ENCODE data around the gene TUT4.

Gene TUT4, protein sequence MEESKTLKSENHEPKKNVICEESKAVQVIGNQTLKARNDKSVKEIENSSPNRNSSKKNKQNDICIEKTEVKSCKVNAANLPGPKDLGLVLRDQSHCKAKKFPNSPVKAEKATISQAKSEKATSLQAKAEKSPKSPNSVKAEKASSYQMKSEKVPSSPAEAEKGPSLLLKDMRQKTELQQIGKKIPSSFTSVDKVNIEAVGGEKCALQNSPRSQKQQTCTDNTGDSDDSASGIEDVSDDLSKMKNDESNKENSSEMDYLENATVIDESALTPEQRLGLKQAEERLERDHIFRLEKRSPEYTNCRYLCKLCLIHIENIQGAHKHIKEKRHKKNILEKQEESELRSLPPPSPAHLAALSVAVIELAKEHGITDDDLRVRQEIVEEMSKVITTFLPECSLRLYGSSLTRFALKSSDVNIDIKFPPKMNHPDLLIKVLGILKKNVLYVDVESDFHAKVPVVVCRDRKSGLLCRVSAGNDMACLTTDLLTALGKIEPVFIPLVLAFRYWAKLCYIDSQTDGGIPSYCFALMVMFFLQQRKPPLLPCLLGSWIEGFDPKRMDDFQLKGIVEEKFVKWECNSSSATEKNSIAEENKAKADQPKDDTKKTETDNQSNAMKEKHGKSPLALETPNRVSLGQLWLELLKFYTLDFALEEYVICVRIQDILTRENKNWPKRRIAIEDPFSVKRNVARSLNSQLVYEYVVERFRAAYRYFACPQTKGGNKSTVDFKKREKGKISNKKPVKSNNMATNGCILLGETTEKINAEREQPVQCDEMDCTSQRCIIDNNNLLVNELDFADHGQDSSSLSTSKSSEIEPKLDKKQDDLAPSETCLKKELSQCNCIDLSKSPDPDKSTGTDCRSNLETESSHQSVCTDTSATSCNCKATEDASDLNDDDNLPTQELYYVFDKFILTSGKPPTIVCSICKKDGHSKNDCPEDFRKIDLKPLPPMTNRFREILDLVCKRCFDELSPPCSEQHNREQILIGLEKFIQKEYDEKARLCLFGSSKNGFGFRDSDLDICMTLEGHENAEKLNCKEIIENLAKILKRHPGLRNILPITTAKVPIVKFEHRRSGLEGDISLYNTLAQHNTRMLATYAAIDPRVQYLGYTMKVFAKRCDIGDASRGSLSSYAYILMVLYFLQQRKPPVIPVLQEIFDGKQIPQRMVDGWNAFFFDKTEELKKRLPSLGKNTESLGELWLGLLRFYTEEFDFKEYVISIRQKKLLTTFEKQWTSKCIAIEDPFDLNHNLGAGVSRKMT (N-terminal part only)

DNA sequence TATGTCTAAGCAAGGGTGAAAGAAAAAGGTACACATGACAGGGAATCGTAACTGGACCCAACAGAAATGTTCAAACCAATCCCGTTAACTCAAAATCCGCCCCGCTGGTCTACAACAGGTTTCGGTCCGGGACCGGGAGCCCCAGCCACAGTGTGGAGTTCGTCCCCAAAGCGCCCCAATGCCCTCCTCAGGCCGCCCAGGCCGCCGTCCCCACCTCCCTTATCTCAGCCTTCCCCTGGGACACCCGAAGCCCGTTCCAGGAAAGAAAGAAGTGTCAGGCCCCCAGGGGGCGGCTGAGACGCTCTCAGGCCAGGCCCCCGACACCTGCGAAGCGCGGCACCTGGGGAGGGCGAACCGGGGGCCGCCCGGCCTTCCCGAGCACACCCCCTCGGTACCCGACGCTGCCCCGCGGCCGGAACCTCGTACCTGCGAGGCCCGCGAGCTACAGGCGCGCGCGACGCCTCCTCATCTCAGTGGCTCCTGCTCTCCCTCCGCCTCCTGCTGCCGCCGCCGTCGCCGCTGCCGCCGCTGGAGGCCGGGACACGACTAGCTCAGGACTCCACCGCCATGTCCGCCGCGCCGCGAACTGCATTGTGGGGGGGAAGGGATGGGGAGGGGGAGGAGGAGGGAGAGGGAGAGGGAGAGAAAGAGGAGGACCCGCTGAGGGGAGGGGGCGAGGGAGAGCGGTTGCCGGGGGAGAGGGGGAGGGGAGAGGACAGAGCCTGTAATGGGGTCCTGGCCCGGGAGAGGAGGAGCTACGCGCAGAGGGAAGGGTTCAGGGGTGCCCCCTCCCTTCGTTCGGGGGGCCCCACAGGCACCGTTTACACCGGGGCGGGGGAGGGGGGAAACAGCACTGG lies at the start of gene TUT4:
Gene TUT4, minus strand, starts transcription at position 588 of the 857 bp plus-strand sequence. CDS start 26,812 bp downstream, outside the sequence.
- peak; percentile 94 for DNase-seq (ENCODE audit: low read depth, low spot score)

DNA sequence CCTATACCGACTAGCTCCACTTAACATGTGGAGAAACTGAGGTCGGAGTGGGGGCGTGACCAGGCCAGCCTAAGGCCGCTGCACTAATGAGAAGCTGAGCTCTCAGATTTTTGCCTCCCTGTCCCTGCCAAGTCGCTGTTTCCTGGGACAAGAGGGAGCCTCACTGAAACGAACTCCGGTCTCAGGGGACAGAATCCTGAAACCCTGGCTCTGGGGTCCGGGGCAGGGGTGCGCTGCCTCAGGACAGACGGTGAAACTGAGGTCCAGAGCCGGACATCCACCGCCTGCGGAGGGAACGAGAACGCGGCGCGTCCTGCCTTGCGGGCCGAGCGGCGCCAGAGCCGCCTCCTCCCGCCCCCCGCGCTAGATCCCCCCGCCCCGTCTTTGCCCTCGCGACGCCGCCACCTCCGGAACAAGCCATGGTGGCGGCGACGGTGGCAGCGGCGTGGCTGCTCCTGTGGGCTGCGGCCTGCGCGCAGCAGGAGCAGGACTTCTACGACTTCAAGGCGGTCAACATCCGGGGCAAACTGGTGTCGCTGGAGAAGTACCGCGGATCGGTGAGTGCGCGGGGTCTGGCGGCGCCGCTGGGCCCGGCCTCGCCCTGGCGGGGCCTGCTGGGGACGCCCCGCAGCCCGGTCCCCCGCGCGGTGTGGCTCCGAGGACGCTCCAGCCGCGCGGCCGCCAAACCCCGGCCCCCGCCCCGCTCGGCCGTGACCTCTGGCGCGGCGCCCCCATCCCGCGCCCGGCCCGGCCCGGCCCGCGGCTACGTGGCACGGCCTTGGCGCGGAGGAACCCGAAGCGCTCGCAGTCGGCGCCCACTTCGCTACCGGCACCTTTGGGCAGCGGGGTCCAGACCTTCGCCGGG lies 49.3 kb upstream of the TUT4 start, which contains the start of gene GPX7:
Gene GPX7, plus strand, starts transcription at position 381 of the 865 bp plus-strand sequence. Its CDS starts 39 bp downstream, at position 420.
- peak; percentile 75 for DNase-seq (ENCODE audit: low read depth, low spot score)

DNA sequence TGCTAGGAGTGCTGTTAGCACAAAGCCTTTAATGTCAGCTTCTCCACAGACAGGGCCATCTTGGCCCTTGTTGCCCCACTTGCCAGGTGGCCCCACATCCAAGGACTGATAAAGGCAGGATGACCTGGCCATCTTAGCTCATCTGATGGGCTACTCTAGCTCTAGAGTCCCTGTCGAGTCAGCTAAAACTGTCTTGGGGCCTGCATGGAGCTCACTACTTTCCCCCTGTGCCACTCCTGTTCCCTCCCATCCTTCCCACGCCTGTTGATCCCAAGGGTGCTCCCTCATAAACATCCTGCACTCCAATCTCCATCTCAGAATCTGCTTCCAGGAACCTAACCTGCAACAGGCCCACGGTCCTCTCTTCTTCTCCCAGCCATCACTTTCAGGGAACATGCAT lies 48.6 kb upstream of the TUT4 start:
- no peak for DNase-seq (ENCODE audit: low read depth, low spot score)

DNA sequence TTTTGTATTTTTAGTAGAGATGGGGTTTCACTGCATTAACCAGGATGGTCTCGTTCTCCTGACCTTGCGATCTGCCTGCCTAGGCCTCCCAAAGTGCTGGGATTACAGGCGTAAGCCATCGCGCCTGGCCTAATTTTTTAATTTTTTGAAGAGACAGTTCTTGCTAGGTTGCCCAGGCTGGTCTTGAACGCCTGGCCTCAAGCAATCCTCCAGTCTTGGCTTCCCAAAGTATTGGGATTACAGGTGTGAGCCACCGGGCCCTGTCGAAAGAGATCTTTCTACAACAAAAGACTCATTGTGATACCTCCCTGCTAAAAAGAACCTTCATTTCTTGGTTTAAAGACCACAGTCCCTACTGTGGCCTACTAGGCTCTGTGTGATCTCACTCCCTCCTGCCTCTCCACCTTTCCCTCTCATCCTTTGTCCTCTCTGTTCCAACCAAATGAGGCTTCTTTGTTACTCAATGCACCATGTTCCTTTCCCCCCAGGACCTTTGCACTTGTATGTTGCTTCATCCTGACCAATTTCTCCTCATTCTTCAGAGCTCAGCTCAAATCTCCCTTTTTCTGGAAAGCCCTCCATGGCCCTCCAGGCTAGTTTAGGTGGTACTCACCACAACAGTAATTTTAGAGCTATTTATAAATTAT lies 47.8 kb upstream of the TUT4 start:
- DNase-seq (ENCODE audit: low read depth, low spot score), result no peak

DNA sequence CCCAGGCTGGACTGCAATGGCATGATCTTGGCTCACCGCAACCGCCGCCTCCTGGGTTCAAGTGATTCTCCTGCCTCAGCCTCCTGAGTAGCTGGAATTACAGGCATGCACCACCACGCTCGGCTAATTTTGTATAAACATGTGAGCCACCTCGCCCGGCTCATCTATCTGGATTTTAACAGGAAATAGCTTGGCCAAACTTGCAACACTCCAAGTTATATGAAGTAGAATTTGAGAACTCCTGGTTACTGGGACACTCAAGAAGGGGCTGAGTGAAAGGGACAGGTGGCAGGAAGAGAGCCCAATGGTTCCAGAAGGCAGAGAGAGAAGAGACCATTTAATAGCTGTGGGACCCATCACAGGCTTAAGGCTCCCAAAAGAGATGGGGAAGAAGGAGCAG lies 46.3 kb upstream of the TUT4 start:
- DNase-seq (ENCODE audit: low read depth, low spot score), result no peak

DNA sequence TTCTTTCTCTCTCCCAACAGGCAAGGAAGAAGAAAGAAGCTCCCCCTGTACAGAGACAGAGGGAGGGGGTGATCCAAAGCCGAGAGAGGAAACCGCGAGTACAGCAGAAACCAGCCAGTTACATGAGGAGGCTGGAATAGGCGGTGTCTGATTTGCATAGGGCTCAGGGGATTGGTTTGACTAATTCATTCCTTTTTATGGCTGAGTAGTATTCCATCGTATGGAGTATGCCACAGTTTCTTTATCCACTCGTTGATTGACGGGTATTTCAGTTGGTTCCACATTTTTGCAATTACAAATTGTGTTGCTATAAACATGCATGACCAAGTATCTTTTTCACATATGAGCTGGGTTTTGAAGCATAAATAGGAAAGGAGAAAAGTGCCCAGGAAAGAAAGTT lies 45.8 kb upstream of the TUT4 start:
- no peak for DNase-seq (ENCODE audit: low read depth, low spot score)

DNA sequence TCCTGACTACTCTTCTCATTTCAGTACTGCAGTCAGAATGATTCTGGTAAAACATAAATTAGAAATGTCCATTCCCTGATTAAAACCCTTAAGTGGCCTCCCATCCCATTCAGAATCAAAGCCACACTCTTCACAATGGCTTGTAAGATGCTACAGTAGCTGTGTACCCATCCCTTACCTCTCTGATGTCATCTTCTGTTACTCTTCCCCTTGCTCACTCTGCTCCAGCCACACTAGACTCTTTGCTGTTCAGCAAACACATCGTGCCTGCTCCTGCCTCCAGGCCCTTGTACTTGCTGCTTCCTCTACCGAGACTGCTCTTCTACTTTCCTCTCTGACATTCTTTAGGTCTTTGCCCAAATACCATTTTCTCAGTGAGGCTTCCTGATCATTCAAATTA lies 45.0 kb upstream of the TUT4 start:
- no peak for DNase-seq (ENCODE audit: low read depth, low spot score)

DNA sequence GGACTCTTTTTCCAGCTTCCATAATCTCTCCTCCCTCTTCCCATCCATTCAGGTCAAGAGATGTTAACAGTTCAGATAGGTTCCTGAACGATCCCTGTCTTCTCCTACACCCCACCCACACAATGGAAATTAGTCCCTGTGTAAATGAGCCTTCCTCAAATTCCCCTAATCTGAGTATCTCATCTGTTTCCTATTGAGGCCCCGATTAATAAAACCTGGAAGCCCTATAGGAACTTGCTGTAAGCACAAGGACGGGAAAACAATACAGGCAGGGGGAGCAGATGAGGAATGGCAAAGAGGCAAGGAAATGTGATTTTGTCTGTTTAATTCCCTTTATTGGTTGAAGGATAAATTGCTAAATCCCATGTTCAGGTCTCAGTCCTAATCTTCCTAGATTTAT lies 42.2 kb upstream of the TUT4 start:
- DNase-seq (ENCODE audit: low read depth, low spot score), result no peak

DNA sequence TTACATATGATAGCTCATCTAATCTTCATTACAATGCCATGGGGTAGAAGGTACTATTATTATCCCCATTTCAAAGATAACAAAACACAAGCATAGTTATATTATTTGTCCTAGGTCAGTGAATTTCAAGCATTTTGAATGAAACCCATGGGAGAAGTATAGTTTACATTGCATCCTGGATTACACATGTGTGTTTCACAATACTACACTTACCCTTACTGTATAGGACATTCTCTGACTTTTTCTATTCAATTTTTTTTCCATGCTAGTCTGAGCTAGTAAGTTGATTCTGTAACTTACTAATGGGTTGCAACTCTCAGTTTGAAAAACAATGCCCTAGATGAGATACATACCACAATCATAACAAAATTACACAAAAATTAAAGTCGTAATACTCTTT lies 40.6 kb upstream of the TUT4 start:
- DNase-seq (ENCODE audit: low read depth, low spot score), result no peak

DNA sequence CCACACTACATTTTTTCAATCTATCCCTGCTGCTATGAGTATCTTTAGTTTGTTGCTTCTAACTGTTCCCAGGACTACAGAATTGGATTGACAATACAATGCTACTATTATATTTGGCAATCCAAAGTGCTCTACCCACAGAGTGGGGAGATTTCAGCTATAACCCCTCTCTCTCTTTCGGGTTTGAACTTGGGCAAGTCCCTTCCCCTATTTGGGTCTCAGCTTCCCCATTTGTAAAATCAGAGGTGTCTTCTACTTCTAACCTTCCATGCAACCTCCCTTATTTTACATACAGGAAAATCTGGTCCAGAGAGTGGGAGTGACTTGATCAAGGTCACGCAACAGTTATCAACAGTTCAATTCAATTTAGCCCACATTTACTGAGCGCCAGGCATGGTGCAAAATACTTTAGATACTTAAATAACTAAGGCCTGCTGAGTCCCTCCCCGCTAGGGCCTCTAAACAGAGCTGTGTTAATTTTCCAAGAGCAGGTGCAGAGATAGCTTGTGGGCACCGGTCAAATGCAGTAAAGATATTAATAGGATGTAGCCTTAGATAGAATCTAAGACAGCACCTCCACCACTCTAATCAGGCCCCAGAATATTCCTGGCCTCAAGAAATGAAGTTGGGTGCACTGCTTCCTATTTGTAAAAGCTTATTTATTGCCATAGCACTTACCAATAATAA lies 39.9 kb upstream of the TUT4 start:
- DNase-seq (ENCODE audit: low read depth, low spot score), result no peak

DNA sequence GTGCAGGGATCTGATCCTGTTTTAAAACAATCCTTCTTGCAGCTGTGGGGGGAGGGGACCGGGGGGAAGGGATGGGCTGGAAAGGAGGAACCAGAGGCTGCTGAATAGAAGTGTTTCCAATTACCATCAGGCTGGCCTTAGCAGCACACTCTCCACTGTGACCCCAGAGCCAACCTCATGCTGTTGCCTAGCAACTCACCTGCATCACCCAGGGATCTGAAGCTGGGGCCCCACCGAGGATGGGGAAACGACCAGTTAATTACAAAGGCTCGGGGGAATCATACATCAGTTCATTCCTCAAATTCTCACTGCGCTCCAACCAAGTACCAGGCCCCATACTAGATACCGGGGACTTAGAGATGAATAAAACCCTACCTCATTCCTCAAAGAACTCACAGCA lies 37.4 kb upstream of the TUT4 start:
- DNase-seq (ENCODE audit: low read depth, low spot score), result no peak

DNA sequence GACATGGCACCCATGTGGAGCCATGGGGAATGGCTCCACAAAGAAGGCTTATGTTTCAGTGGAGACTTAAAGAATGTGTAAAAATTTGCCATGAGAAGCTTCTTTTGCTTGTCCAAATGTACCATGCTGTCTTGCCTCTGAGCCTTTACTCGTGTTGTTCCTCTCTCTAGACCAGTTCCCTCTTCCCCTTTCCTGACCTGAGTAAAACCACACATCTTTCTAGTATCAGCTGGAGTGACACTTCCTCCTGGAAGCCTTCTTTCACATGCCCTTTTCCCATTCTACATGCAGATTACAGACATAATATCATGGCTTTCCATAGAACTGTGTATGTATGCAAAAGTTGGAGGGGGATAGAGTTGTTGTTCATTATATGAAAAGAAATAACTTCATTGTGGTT lies 35.6 kb upstream of the TUT4 start:
- DNase-seq (ENCODE audit: low read depth, low spot score), result no peak

DNA sequence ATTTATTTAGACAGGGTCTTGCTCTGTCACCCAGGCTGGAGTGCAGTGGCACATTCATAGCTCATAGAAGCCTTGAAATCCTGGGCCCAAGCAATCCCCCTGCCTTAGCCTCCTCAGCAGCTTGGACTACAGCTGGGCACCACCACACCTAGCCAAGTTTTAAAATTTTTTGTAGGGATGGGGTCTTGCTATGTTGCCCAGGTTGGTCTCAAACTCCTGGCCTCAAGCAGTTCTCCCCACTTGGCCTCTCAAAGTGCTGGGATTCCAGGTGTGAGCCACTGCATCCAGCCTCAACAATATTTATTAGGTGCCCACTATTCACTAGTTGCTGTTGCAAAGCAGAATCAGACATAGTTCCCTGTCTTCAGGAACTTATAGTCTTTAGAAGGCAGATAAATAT lies 35.1 kb upstream of the TUT4 start:
- DNase-seq (ENCODE audit: low read depth, low spot score), result no peak

DNA sequence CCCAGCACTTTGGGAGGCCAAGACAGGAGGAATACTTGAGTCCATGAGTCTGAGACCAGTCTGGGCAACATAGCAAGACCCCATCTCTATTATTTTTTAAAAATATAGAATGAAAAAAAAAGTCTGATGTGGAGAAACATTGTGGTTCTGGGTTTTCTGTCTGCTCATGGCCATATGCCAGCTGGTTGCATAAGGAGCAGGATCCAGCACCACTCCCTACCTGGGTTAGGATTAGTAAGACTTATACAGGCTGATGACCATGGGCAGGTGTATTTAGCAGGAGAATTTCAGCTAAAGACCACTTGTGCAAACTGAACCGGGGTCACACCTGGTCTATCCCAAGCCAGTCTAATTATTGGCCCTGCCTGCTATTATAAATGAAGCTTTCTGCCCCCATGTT lies 32.6 kb upstream of the TUT4 start:
- DNase-seq (ENCODE audit: low read depth, low spot score), result no peak

DNA sequence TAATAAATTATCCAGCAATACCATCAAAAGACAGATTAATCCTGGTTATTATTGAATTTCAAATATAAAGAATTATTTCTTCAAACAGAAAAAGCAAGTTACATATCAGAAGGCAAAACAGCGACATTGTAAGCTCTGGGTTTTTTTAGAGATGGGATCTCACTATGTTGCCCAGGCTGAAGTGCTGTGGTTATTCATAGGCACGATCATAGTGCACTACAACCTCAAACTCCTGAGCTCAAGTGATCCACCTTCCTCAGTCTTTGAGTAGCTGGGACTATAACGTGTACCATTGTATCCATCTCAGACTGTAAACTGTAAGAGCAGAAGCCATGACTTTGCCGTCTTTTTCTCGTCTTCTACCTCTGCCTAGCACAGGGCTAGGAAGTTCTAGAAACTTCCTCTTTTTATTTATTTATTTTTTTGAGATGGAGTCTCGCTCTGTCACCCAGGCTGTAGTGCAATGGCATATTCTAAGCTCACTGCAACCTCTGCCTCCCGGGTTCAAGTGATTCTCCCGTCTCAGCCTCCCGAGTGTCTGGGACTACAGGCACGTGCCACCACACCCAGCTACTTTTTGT lies 29.3 kb upstream of the TUT4 start:
- no peak for DNase-seq (ENCODE audit: low read depth, low spot score)

DNA sequence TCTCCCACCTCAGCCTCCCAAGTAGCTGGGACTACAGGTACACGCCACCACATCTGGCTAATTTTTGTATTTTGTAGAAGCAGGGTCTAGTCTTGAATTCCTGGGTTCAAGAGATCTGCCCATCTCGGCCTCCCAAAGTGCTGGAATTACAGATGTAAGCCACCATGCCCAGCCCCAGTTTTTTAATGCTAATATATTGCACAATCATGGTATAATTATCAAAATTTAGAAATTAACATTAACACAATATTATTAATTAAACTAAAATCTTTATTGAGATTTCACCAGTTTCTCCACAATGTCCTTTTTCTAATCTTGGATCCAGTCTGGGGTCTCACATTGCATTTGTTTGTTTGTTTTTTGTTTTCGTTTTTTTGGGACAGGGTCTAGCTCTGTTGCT lies 27.4 kb upstream of the TUT4 start:
- DNase-seq (ENCODE audit: low read depth, low spot score), result no peak

DNA sequence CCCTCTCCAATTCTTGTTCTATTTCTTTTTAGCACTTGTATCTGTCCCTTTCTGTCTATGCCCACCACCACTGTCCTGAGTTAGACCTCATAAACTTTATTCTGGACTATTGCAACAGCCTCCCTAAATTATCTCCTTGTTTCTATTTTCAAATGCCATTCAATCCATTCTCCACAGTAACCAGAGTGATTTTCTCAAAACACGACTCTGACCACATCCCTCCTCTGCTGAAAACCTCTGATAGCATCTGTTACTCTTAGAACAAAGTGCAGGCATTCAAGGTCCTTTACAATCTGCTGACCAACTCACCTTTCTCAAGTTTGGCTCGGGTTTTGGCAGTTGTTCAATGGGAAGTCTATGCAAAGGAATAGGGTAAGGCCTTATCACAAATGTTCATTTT lies 26.5 kb upstream of the TUT4 start:
- peak; percentile 31 for DNase-seq (ENCODE audit: low read depth, low spot score)

DNA sequence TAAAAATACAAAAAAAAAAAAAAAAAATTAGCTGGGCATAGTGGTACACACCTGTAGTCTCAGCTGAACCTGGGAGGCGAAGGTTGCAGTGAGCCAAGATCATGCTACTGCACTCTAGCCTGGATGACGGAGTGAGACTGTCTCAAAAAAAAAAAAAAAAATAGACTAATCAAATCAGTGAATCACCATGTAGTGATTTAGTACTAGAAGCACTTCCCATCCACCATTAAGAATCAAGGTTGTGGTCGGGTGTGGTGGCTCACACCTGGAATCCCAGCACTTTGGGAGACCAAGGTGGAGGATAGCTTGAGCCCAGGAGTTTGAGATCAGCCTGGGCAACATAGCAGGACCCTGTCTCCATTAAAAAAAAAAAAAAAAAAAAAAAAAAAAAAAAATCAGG lies 25.2 kb upstream of the TUT4 start:
- DNase-seq (ENCODE audit: low read depth, low spot score), result peak; percentile 6

DNA sequence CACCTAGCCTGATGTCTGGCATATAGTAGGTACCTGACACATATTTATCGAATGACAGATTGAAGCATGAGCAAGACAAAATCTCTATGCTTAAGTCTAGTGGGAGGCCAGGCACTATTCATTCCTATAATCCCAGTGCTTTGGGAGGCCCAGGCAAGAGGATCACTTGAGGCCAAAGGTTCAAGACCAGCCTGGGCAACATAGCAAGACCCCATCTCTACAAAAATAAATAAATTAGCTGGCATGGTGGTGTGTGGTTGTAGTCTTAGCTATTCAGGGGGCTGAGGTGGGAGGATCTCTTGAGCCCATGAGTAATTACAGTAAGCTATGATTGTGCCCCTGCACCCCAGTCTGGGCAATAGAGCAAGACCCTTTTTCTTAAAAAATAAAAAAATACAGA lies 23.2 kb upstream of the TUT4 start:
- DNase-seq (ENCODE audit: low read depth, low spot score), result no peak
